D721Med (cell line): ENCODE measurements around the gene ABHD6.
A peak's percentile ranks its signal among the peaks of the same experiment; 100 is the strongest.
"Not testable (repeated sequence)": the region's sequence is repeated elsewhere in the genome, so short reads cannot be mapped to it uniquely, and the experiment has no call there.

Experiments used
- DNase-seq: peaks from one replicate; pipeline ENCODE4 v3.0.0; 2011; ENCODE audit warnings: low spot score; ENCODE audit not compliant: insufficient read length
- FAIRE-seq: peaks from 2 replicates; lab custom pipeline; 2011; peaks lifted over from hg19 to GRCh38; lab: Jason Lieb, UNC
- CTCF ChIP-seq: IDR thresholded peaks from 2 replicates; pipeline ENCODE4 v1.5.1; 2012; ENCODE audit warnings: mild to moderate bottlenecking, control low read depth; ENCODE audit not compliant: insufficient read depth; ENCODE audit errors: missing control alignments

The ABHD6 gene

DNA sequence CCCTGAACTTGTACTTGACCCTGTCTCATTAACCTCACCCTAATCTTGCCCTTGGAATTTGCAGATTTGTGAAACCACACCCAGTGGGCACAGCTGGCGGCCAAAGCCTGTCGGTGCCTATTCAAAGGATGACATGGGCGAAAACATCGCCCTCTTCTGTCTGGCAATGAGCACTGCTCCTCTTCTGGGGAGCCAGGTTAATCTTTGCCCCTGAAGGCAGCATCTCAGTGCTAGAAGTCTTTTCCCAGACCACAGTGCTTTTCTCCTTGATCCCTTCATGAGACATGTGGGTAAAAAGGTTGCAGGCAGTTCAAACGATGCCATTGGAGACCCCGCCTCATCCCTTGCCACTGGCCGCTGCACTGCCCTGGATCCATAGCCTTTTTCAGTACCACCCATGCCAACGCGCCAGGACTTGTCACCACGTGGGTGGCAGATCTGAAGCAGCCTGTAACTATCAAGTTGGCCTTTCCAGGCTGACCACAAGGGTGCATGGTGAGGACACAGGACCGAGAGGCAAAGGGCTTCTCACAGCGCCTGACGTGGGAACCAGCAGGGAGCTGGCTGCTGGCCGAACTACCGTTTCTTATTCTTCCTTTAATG is 20.3 kb upstream of the ABHD6 start:
- peak; percentile 52 for DNase-seq
- no peak for FAIRE-seq
- peak; percentile 81 for TF ChIP-seq CTCF

- no peak for TF ChIP-seq CTCF
- FAIRE-seq = no peak
- no peak for DNase-seq
Observed at GRCh38 chr3:58218904-58219303, 18.7 kb upstream of the ABHD6 start.

- no peak for DNase-seq
- FAIRE-seq = no peak
- no peak for TF ChIP-seq CTCF
Observed at GRCh38 chr3:58222161-58222724, 15.3 kb upstream of the ABHD6 start.

GRCh38 chr3:58223855-58224254 is 13.7 kb upstream of the ABHD6 start:
- TF ChIP-seq CTCF = no peak
- no peak for FAIRE-seq
- DNase-seq = no peak

DNA sequence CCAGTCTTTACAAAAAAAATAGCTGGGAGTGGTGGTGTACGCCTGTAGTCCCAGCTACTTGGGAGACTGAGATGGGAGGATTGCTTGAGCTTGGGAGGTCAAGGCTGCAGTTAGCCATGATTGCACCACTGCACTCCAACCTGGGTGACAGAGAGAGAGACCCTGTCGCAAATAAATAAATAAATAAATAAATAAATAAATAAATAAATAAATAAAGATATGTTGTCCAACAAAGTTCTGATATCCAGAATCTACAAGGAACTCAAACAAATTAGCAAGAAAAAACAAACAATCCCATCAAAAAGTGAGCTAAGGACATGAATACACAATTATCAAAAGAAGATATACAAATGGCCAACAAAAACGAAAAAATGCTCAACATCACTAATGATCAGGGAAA is 9.7 kb upstream of the ABHD6 start:
- DNase-seq, FAIRE-seq: not testable (repeated sequence)

- FAIRE-seq (no peak), DNase-seq (no peak)
- no peak for TF ChIP-seq CTCF
Observed at GRCh38 chr3:58230876-58231552, 6.6 kb upstream of the ABHD6 start.

DNA sequence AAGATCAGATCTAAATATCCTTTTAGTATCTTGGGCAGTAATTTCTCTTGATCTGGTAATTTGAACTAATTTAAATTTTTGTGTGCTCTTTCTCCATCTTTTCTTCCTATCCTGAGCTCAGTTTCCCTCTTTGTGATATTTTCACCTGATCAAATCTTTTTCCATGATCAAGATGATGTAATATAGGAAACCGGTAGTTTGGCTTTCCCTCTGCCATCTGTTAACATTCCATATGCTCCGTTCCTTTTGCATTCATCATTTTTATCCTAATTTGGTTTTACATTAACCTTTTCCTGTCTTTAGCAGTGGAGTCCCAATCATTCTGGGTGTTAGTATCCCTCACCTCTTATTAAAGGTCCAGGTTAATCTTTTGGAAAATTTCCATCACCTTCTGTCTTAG is 5.9 kb upstream of the ABHD6 start:
- FAIRE-seq = no peak
- TF ChIP-seq CTCF = no peak

More for the DNA sequence above, 5.9 kb upstream of the ABHD6 start:
- DNase-seq = no peak
